ENCODE data around the gene PLXND1. TPM values are rescaled to one million over a fixed set of nuclear protein-coding genes. Genes with fewer than 3 reads are reported as not detected.

PLXND1 gene
- polyA plus RNA-seq, 4 donors = 3.4 to 54.7 (median 19.4) TPM

DNA sequence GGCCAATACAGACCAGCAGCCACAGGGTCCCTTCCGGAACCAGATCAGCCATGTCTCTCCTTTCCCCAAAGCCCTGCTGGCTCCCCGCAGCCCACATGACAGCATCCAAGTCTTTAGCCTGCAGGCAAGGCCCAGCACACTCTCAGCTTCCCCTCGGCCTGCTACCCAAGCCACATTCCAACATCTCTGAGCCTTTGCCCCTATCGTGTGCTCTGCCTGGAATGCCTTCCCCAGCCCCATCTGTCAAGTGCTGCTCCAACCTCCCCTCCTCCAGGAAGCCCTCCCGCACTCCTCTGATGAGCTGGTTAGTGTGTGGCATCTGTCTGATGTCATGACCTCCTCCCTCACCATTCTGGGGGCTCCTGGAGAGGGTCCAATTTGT is 8.5 kb downstream of the PLXND1 start:
- no peak for DNase-seq
- 51 to 63% (median 57%) methylated on average over 5 of the region's 5 CpGs for WGBS, 3 donors
- Histone ChIP-seq H3K4me1 (ENCODE audit: control insufficient read depth in 3 of 3, insufficient read depth in 2 of 3, low read depth in 1 of 3, low read length in 2 of 3) (peaks cover 0 to 58% (median 4%) of the 10 kb centered on the region in 3 donors), H3K27ac (ENCODE audit: low read depth in 1 of 3, low read length in 2 of 3) (peak overlapping the region in 2 of 3 donors; percentile 72 to 74), H3K27me3 (ENCODE audit: control insufficient read depth in 3 of 3, insufficient read depth in 3 of 3, low read length in 3 of 3) (no peaks in the 10 kb centered on the region), H3K9me3 (ENCODE audit: control insufficient read depth in 2 of 2, insufficient read depth in 1 of 2, low read depth in 1 of 2, low read length in 1 of 2) (no peaks in the 10 kb centered on the region), H3K4me3 (ENCODE audit: low read depth in 1 of 3, low read length in 3 of 3) (no peak overlapping the region), H3K36me3 (ENCODE audit: control insufficient read depth in 3 of 3, insufficient read depth in 2 of 3, low read depth in 1 of 3, low read length in 3 of 3) (peaks cover 0 to 8% (median 0%) of the 10 kb centered on the region in 3 donors)
- no peak for FAIRE-seq

DNA sequence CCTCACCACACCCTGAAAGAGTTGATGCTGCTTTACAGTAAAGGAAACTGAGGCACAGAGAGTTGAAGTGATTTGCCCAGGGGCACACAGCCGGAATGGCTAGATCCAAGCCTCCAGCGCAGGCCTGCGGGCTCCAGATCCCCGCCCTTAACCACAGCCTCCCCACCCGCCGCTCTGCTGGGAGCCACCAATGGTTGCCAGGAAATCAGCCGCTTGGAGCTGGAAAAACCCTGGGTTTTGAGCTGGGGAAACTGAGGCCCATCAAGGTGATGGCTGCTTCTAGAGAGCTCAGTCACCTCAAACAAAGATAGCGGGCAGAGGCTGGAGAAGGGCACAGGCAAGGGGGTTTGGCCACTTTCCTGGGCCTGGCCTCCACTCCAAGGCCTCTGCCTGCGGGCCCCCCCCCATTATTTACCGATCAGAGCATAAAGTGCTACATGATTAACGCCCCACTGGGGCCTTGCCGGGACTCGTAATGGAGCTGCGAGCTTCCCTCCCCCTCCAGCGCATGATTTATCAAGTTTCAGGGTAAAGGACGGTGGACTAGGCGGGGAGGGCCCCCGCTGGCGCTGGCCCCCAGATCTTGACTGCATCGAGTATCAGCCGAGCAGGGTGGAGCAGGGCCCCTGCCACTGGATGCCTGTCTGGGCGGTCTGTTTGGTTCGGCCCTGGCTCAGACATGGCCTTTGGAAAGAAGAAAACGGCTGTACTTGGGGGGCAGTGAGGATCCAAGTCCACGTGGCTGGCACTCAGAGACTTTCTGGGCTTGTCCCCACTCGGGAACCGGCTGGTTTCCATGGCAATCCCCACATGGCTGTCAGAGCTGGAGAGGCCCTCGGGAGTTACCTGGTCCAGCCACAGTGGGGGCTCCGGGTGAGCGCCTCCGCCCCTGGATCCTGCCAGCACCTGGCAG is 9.1 kb downstream of the PLXND1 start:
- FAIRE-seq (no peak), DNase-seq (peak in 1 of 2 donors; percentile 75)
- 39 to 50% (median 46%) methylated on average over 31 of the region's 31 CpGs for WGBS, 3 donors
- Histone ChIP-seq H3K36me3 (ENCODE audit: control insufficient read depth in 3 of 3, insufficient read depth in 2 of 3, low read depth in 1 of 3, low read length in 3 of 3) (peaks cover 0 to 8% (median 0%) of the 10 kb centered on the region in 3 donors), H3K27me3 (ENCODE audit: control insufficient read depth in 3 of 3, insufficient read depth in 3 of 3, low read length in 3 of 3) (no peaks in the 10 kb centered on the region), H3K9me3 (ENCODE audit: control insufficient read depth in 2 of 2, insufficient read depth in 1 of 2, low read depth in 1 of 2, low read length in 1 of 2) (no peaks in the 10 kb centered on the region), H3K4me3 (ENCODE audit: low read depth in 1 of 3, low read length in 3 of 3) (no peak overlapping the region), H3K4me1 (ENCODE audit: control insufficient read depth in 3 of 3, insufficient read depth in 2 of 3, low read depth in 1 of 3, low read length in 2 of 3) (peaks cover 0 to 62% (median 4%) of the 10 kb centered on the region in 3 donors), H3K27ac (ENCODE audit: low read depth in 1 of 3, low read length in 2 of 3) (peak overlapping the region; percentile 21 to 74 (median 72))

GRCh38 chr3:129596194-129597086 is 10.0 kb downstream of the PLXND1 start:
- peaks cover 0 to 6% (median 0%) of the 10 kb centered on the region in 3 donors for H3K36me3 ChIP-seq (ENCODE audit: control insufficient read depth in 3 of 3, insufficient read depth in 2 of 3, low read depth in 1 of 3, low read length in 3 of 3)
- no peaks in the 10 kb centered on the region for H3K27me3 ChIP-seq (ENCODE audit: control insufficient read depth in 3 of 3, insufficient read depth in 3 of 3, low read length in 3 of 3)
- peak overlapping the region in 2 of 3 donors; percentile 72 to 74 for H3K27ac ChIP-seq (ENCODE audit: low read depth in 1 of 3, low read length in 2 of 3)
- FAIRE-seq (no peak), DNase-seq (peak in 1 of 2 donors; percentile 53)
- peaks cover 0 to 62% (median 4%) of the 10 kb centered on the region in 3 donors for H3K4me1 ChIP-seq (ENCODE audit: control insufficient read depth in 3 of 3, insufficient read depth in 2 of 3, low read depth in 1 of 3, low read length in 2 of 3)
- WGBS, 3 donors = 46 to 68% (median 63%) methylated on average over 26 to 27 of the region's 27 CpGs
- H3K9me3 ChIP-seq (ENCODE audit: control insufficient read depth in 2 of 2, insufficient read depth in 1 of 2, low read depth in 1 of 2, low read length in 1 of 2) = no peaks in the 10 kb centered on the region
- no peak overlapping the region for H3K4me3 ChIP-seq (ENCODE audit: low read depth in 1 of 3, low read length in 3 of 3)

GRCh38 chr3:129595544-129596193 is 10.8 kb downstream of the PLXND1 start:
- no peak overlapping the region for H3K4me3 ChIP-seq (ENCODE audit: low read depth in 1 of 3, low read length in 3 of 3)
- WGBS, 3 donors = 64 to 83% (median 76%) methylated on average over 6 to 10 of the region's 10 CpGs

DNA sequence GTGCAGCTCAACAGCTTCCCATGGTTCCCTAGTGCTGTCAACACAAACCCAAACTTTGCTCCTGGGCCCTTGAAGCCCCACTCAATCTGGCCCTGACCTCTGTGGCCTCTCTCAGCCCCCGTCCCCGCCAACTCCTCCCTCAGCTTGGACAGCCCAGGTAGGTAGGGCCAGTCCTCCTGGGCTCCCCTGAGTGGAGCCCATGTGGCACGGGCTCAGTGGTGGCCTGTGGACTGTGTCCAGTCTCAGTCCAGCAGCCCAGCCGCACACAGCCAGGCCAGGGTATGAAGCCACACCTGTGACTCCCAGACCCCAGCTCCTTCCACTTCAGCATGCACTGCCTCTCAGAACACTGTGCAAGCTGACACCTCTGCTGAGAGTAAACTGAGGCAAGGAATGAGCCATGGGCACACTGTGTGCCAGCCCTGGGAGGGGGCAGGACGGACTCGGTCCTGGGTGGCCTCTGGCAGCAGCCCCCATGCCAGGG is 11.5 kb downstream of the PLXND1 start:
- H3K36me3 ChIP-seq (ENCODE audit: control insufficient read depth in 3 of 3, insufficient read depth in 2 of 3, low read depth in 1 of 3, low read length in 3 of 3) = peaks cover 0 to 6% (median 0%) of the 10 kb centered on the region in 3 donors
- H3K27ac ChIP-seq (ENCODE audit: low read depth in 1 of 3, low read length in 2 of 3) = peak overlapping the region in 1 of 3 donors; percentile 72
- no peak overlapping the region for H3K4me3 ChIP-seq (ENCODE audit: low read depth in 1 of 3, low read length in 3 of 3)
- no peaks in the 10 kb centered on the region for H3K9me3 ChIP-seq (ENCODE audit: control insufficient read depth in 2 of 2, insufficient read depth in 1 of 2, low read depth in 1 of 2, low read length in 1 of 2)
- H3K4me1 ChIP-seq (ENCODE audit: control insufficient read depth in 3 of 3, insufficient read depth in 2 of 3, low read depth in 1 of 3, low read length in 2 of 3) = peaks cover 0 to 62% (median 4%) of the 10 kb centered on the region in 3 donors
- DNase-seq (no peak), FAIRE-seq (no peak)
- H3K27me3 ChIP-seq (ENCODE audit: control insufficient read depth in 3 of 3, insufficient read depth in 3 of 3, low read length in 3 of 3) = no peaks in the 10 kb centered on the region
- WGBS, 3 donors = 84 to 92% (median 86%) methylated on average over 6 of the region's 6 CpGs

More at GRCh38 chr3:129595544-129596193, 10.8 kb downstream of the PLXND1 start:
- DNase-seq = no peak
- Histone ChIP-seq H3K27me3 (ENCODE audit: control insufficient read depth in 3 of 3, insufficient read depth in 3 of 3, low read length in 3 of 3) (no peaks in the 10 kb centered on the region), H3K36me3 (ENCODE audit: control insufficient read depth in 3 of 3, insufficient read depth in 2 of 3, low read depth in 1 of 3, low read length in 3 of 3) (peaks cover 0 to 6% (median 0%) of the 10 kb centered on the region in 3 donors), H3K9me3 (ENCODE audit: control insufficient read depth in 2 of 2, insufficient read depth in 1 of 2, low read depth in 1 of 2, low read length in 1 of 2) (no peaks in the 10 kb centered on the region), H3K4me1 (ENCODE audit: control insufficient read depth in 3 of 3, insufficient read depth in 2 of 3, low read depth in 1 of 3, low read length in 2 of 3) (peaks cover 0 to 62% (median 4%) of the 10 kb centered on the region in 3 donors), H3K27ac (ENCODE audit: low read depth in 1 of 3, low read length in 2 of 3) (peak overlapping the region in 2 of 3 donors; percentile 72 to 74)
- no peak for FAIRE-seq

GRCh38 chr3:129594409-129594808 is 12.1 kb downstream of the PLXND1 start:
- H3K4me1 ChIP-seq (ENCODE audit: control insufficient read depth in 3 of 3, insufficient read depth in 2 of 3, low read depth in 1 of 3, low read length in 2 of 3) = peaks cover 0 to 58% (median 4%) of the 10 kb centered on the region in 3 donors
- no peaks in the 10 kb centered on the region for H3K27me3 ChIP-seq (ENCODE audit: control insufficient read depth in 3 of 3, insufficient read depth in 3 of 3, low read length in 3 of 3)
- no peaks in the 10 kb centered on the region for H3K9me3 ChIP-seq (ENCODE audit: control insufficient read depth in 2 of 2, insufficient read depth in 1 of 2, low read depth in 1 of 2, low read length in 1 of 2)
- H3K27ac ChIP-seq (ENCODE audit: low read depth in 1 of 3, low read length in 2 of 3) = peak overlapping the region in 2 of 3 donors; percentile 10 to 85
- FAIRE-seq = no peak
- no peak for DNase-seq
- peaks cover 0 to 6% (median 0%) of the 10 kb centered on the region in 3 donors for H3K36me3 ChIP-seq (ENCODE audit: control insufficient read depth in 3 of 3, insufficient read depth in 2 of 3, low read depth in 1 of 3, low read length in 3 of 3)
- H3K4me3 ChIP-seq (ENCODE audit: low read depth in 1 of 3, low read length in 3 of 3) = no peak overlapping the region
- 59 to 85% (median 70%) methylated on average over 10 of the region's 10 CpGs for WGBS, 3 donors

- no peak for FAIRE-seq
- Histone ChIP-seq H3K27ac (ENCODE audit: low read depth in 1 of 3, low read length in 2 of 3) (peak overlapping the region in 2 of 3 donors; percentile 10 to 85), H3K4me3 (ENCODE audit: low read depth in 1 of 3, low read length in 3 of 3) (no peak overlapping the region), H3K36me3 (ENCODE audit: control insufficient read depth in 3 of 3, insufficient read depth in 2 of 3, low read depth in 1 of 3, low read length in 3 of 3) (peaks cover 0 to 4% (median 0%) of the 10 kb centered on the region in 3 donors), H3K9me3 (ENCODE audit: control insufficient read depth in 2 of 2, insufficient read depth in 1 of 2, low read depth in 1 of 2, low read length in 1 of 2) (no peaks in the 10 kb centered on the region), H3K4me1 (ENCODE audit: control insufficient read depth in 3 of 3, insufficient read depth in 2 of 3, low read depth in 1 of 3, low read length in 2 of 3) (peaks cover 0 to 58% (median 4%) of the 10 kb centered on the region in 3 donors), H3K27me3 (ENCODE audit: control insufficient read depth in 3 of 3, insufficient read depth in 3 of 3, low read length in 3 of 3) (no peaks in the 10 kb centered on the region)
- peak; percentile 50 to 71 for DNase-seq
- WGBS, 3 donors = 36 to 46% (median 41%) methylated on average over 22 of the region's 22 CpGs
Measured at GRCh38 chr3:129593595-129594339, 12.7 kb downstream of the PLXND1 start.

All from small intestine (tissue), 7 donors.